Activated CD8-positive, alpha-beta T cell treated with anti-CD3 and anti-CD28 coated beads for 36 hours (primary cell): ENCODE data around the gene STK24. TPM values are rescaled to one million over a fixed set of nuclear protein-coding genes. Genes with fewer than 3 reads are reported as not detected.
A peak's percentile ranks its signal among the peaks of the same experiment; 100 is the strongest.

ENCODE experiments used
- ATAC-seq: fragments of 200-7000 bp; cut with Tn5 transposase; one replicate; pipeline ENCODE4 v1.10.0; 2021; ENCODE audit warnings: mild to moderate bottlenecking, moderate library complexity
- CTCF ChIA-PET: fragments of 350-600 bp; sonication (Branson Sonifier 250); formaldehyde crosslinking; loops from one replicate; lab custom pipeline; 2021; ENCODE audit warnings: antibody characterized with exemption; lab: Charles Lee
- POLR2A ChIA-PET: fragments of 350-600 bp; sonication (Branson Sonifier 250); formaldehyde crosslinking; loops from one replicate; lab custom pipeline; 2021; ENCODE audit warnings: antibody characterized with exemption; lab: Charles Lee
- DNase-seq: peaks from one replicate; pipeline ENCODE4 v3.0.0-alpha.2; 2020
- H3K27ac Mint-ChIP-seq: one replicate; pipeline ENCODE4 v1.8.0; 2021; ENCODE audit warnings: mild to moderate bottlenecking, mixed read lengths
- H3K27me3 Mint-ChIP-seq: one replicate; pipeline ENCODE4 v1.8.0; 2021; ENCODE audit warnings: mixed read lengths
- H3K36me3 Mint-ChIP-seq: one replicate; pipeline ENCODE4 v1.8.0; 2021; ENCODE audit warnings: low read depth, mixed read lengths
- H3K4me1 Mint-ChIP-seq: one replicate; pipeline ENCODE4 v1.8.0; 2021; ENCODE audit warnings: low read depth, mixed read lengths
- H3K4me3 Mint-ChIP-seq: one replicate; pipeline ENCODE4 v1.8.0; 2021; ENCODE audit warnings: mild to moderate bottlenecking, moderate library complexity, mixed read lengths
- H3K9me3 Mint-ChIP-seq: one replicate; pipeline ENCODE4 v1.8.0; 2021; ENCODE audit warnings: mixed read lengths
- CTCF ChIP-seq: fragments of 200-600 bp; IDR thresholded peaks from one replicate; pipeline ENCODE4 v1.8.0; 2022; ENCODE audit warnings: antibody characterized with exemption, mild to moderate bottlenecking
- intact Hi-C: fragments of 100-400 bp; cut with micrococcal nuclease; formaldehyde crosslinking; loops from one replicate; pipeline ENCODE4 v1.10.0; 2022
- total RNA-seq, 2 experiments: library from RNA; stranded (reverse); gene quantifications; one replicate each; pipeline ENCODE4 v1.2.3, GENCODE V29; 2021

STK24 gene
- total RNA-seq, 2 experiments from 2014 or later, result 118 TPM

DNA sequence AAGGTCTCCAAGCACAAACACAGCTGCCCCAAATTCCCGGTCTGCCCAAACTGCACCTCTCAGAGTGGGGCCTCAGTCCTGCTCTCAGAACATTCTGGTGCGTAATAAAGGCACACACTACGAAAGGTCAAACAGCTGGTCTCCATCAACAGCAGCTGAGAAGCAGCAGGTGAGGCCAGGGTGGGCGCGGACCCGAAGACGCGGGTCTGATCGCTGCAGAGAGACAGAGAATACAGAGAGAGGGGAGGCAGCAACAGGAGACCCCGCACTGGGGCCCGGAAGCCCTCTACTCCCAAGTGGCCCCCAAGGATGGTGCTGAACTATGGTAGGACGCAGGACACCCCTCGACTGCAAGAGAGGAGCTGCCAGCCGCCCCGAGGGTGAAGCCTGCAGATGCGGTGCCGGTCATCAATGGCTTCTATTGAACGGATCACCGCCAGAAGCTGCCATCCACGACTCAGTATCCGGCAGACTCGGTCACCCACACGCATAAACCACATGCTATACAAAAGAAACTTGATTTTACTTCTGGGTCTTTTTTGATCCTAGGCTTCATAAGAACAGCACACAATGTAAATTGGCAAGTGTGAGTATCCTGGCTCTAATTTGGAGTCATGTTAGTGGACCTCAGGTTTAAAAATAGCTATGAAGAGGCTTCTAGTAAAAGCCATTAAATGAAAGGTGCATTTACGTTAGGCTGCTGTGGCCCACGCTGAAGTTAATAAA, 33.4 kb downstream of the STK24 start:
- ChIA-PET POLR2A (interaction anchor here (0.5 to 7.4 kb wide), 7 partner anchors 9 to 34 kb away, joined by 3 to 41 read pairs (median 3); partner anchors contain the start of gene STK24), CTCF (interaction anchor here (1.3 to 1.9 kb wide), 6 partner anchors 15 to 110 kb away, joined by 3 to 7 read pairs (median 4); no protein-coding TSS in a partner anchor)
- Mint-ChIP-seq H3K36me3 (peaks cover 36% of the 10 kb centered on the region), H3K9me3 (no peaks in the 10 kb centered on the region), H3K27me3 (no peaks in the 10 kb centered on the region), H3K4me1 (peaks cover 91% of the 10 kb centered on the region), H3K27ac (peak overlapping the region; percentile 88), H3K4me3 (peak overlapping the region; percentile 69)
- intact Hi-C loops, result no loop called here
- no peak for TF ChIP-seq CTCF
- ATAC-seq (peak; percentile 62), DNase-seq (peak; percentile 62)

DNA sequence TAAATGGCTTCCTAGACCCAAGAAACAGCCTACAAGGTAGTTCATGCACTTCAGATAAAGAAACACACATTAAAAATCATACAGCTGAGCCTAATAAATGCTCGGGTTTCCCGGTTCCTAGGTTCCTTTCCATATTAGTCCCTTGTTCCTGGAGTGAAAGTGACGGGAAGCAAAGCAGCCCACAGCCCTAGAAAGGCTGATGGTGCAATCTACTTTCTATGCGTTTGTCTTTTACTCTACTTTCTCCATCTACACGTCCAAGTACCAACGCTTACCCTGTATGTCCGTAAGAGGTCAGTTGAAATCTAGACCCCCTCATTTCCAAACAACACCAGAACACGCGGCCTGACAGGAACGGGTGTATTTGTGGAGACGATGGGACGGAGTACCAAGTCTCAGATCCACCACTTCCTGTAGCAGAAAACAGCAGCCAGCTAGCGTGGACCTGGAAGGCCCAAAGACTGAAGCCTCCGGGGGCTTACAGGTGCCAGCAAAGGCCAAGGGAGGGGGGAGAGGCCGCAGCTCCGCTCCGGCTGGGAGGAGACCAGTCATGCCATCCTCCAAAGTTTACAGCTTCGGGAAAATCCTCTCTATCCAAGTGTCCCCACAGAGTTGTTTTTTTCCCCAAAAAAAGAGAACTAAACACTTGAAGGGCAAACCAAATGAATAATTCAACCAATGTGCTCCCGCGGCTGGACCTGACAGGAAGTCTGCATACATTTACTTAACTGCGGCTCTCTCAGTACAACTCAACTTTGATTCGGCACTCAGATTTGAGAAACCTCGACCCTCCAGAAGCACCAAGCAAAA, 34.1 kb downstream of the STK24 start:
- DNase-seq (peak; percentile 62), ATAC-seq (peak; percentile 63)
- intact Hi-C loops, result no loop called here
- Mint-ChIP-seq H3K27ac (peak overlapping the region; percentile 88), H3K36me3 (peaks cover 40% of the 10 kb centered on the region), H3K4me3 (peak overlapping the region; percentile 69), H3K27me3 (no peaks in the 10 kb centered on the region), H3K4me1 (peaks cover 90% of the 10 kb centered on the region), H3K9me3 (no peaks in the 10 kb centered on the region)
- ChIA-PET CTCF (interaction anchor here (1.3 to 2.4 kb wide), 8 partner anchors 14 to 110 kb away, joined by 3 to 7 read pairs (median 4); no protein-coding TSS in a partner anchor), POLR2A (interaction anchor here (0.6 to 7.4 kb wide), 7 partner anchors 9 to 35 kb away, joined by 3 to 41 read pairs (median 3); partner anchors contain the start of gene STK24)
- no peak for TF ChIP-seq CTCF

GRCh38 chr13:98541701-98542203, 35.2 kb downstream of the STK24 start:
- Mint-ChIP-seq H3K4me1 (peaks cover 96% of the 10 kb centered on the region), H3K9me3 (no peaks in the 10 kb centered on the region), H3K4me3 (peak overlapping the region; percentile 1), H3K27me3 (no peaks in the 10 kb centered on the region), H3K36me3 (peaks cover 37% of the 10 kb centered on the region), H3K27ac (peak overlapping the region; percentile 88)
- peak; percentile 15 for TF ChIP-seq CTCF
- CTCF ChIA-PET, result interaction anchor here (1.2 to 2.8 kb wide), 7 partner anchors 11 to 96 kb away, joined by 4 to 22 read pairs (median 5); no protein-coding TSS in a partner anchor
- intact Hi-C loops, result no loop called here
- POLR2A ChIA-PET, result interaction anchor here (0.6 to 7.4 kb wide), 4 partner anchors 8 to 24 kb away, joined by 3 to 41 read pairs (median 6); no protein-coding TSS in a partner anchor
- ATAC-seq (peak; percentile 28), DNase-seq (no peak)

GRCh38 chr13:98541191-98541590, 35.7 kb downstream of the STK24 start:
- H3K36me3 Mint-ChIP-seq, result peaks cover 32% of the 10 kb centered on the region
- CTCF ChIA-PET, result interaction anchor here (1.0 to 2.8 kb wide), 8 partner anchors 11 to 112 kb away, joined by 3 to 22 read pairs (median 5); no protein-coding TSS in a partner anchor
- peak overlapping the region; percentile 51 for H3K27ac Mint-ChIP-seq
- DNase-seq, result no peak
- H3K4me1 Mint-ChIP-seq, result peaks cover 96% of the 10 kb centered on the region
- ATAC-seq, result no peak
- H3K4me3 Mint-ChIP-seq, result no peak overlapping the region
- intact Hi-C loops, result no loop called here
- POLR2A ChIA-PET, result interaction anchor here (0.6 to 7.4 kb wide), 5 partner anchors 8 to 37 kb away, joined by 3 to 41 read pairs (median 3); no protein-coding TSS in a partner anchor
- no peaks in the 10 kb centered on the region for H3K9me3 Mint-ChIP-seq
- no peak for TF ChIP-seq CTCF
- no peaks in the 10 kb centered on the region for H3K27me3 Mint-ChIP-seq
